Epidermal melanocyte (primary cell): ENCODE data around the gene TRPT1.

Experiments used
- DNase-seq: peaks from one replicate; pipeline ENCODE4 v3.0.0; 2011; ENCODE audit warnings: low spot score; ENCODE audit not compliant: insufficient read length

TRPT1 gene

GRCh38 chr11:64208796-64209562 lies 17.0 kb downstream of the TRPT1 start:
- no peak for DNase-seq

- no peak for DNase-seq
These were observed 17.7 kb downstream of the TRPT1 start for GRCh38 chr11:64208086-64208795.

- peak; percentile 63 for DNase-seq
These were observed 18.5 kb downstream of the TRPT1 start for GRCh38 chr11:64207256-64208085.

DNA sequence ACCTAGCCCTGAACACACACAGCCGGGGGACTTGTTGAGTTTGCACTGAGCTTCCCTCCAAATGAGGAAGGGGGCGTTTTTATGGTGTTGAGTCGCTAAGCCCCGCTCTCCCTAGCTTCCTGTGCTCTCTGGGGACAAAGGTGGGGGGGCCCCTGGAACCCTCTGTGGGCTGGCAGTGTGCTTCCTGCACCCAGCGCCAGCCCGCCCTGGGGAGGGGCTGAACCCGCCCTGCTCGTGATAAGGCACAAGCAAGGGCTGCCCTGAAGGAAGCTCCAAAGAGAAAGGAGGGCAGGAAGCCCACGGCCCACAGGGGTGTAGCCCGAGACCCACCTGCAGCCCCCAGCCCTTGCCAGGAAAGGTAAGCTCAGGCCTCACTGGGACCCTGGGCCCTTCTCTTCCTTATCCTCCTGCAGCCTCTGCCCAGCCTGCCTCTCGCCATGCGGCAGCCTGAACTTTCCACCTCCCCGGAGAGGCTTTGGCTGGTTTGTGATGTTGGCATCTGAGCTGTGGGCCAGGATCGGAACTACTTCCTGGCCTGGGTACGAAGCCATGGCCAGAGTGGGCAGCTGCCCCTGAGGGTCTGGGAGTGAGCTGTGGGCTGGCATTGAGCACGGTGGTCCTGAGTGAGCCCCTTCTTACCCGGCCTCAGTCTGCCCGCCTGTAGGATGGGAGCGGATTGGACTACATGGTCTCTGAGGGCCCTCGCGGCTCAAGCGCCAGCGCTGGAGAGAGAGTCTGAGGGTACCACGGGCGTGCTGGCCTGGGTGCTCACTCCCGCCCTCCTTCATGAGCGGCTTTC lies 19.3 kb downstream of the TRPT1 start, which contains the start of gene FERMT3:
FERMT3 (plus strand) TSS at position 265 of the 799 bp plus-strand sequence. CDS start 644 bp downstream, outside the sequence.
- no peak for DNase-seq

- DNase-seq, result peak; percentile 98
These were observed 21.5 kb downstream of the TRPT1 start for GRCh38 chr11:64204464-64204989.

- DNase-seq, result no peak
These were observed 21.9 kb downstream of the TRPT1 start for GRCh38 chr11:64204080-64204440.

DNA sequence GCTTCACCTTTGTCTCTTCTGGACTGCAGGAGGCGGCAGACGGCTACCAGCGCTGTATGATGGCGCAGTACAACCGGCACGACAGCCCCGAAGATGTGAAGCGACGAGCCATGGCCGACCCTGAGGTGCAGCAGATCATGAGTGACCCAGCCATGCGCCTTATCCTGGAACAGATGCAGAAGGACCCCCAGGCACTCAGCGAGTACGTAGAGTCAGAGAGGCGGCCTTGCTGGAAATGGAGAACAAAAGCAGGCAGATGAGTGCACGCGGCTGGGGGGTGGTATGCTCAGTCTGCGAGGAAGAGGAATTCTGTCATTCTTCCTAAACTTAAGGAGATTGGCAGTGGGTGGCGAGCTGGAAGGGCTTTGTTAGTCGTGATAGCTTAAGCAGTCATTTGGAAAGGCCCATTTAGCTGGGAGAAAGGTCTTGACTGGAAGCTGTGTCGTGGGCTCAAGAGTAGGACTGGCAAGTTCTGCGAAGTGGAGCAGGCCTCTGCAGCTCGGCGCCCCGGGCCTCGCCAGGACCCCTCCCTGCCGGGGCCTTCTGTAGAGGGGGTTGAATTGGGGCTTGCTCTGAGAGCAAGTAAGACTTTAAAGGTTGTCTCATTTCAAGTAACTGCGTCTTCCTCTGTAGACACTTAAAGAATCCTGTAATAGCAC lies 22.4 kb downstream of the TRPT1 start:
- no peak for DNase-seq

DNA sequence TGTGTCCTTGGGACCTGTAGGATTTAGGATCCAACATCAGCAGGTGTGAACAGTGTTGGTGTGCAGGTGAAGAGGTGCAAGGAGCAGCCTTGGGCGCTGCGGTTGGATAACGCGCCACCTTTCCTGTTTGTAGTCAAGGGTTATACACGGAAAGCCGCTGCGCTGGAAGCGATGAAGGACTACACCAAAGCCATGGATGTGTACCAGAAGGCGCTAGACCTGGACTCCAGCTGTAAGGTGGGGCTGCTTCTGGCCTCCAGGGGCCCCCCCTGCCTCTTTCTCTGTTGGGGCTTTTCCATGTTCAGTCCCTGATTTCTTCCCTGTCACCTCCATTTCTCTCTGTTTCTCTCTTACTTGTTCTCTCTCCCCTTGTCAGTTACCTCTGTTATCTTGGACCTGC lies 23.0 kb downstream of the TRPT1 start:
- no peak for DNase-seq

DNA sequence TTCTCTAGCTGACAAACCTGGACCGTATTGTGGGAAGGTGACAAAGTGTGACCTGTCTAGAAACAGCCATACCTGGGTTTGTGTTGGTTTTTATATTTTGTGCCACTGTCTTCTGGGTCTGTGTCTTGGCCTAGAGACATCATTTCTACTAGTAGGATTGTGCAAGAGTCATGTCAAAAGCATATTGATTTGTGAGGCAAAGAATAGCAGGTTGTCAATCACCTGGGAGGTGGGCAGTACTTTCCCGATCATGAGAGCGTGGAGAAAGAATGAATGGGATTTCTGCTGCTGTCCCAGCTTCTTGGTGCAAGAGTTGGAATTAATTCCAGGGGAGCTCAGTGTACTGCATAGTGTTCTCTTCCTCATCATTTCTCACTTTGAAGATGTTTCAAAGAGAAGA lies 24.4 kb downstream of the TRPT1 start:
- DNase-seq, result no peak

GRCh38 chr11:64198511-64198910 lies 27.5 kb downstream of the TRPT1 start:
- DNase-seq, result no peak

- peak; percentile 48 for DNase-seq
These were observed 29.4 kb downstream of the TRPT1 start for GRCh38 chr11:64196626-64197025.

GRCh38 chr11:64192434-64192833 lies 33.6 kb downstream of the TRPT1 start:
- no peak for DNase-seq

- DNase-seq, result no peak
These were observed 39.4 kb downstream of the TRPT1 start for GRCh38 chr11:64186492-64187165.

DNA sequence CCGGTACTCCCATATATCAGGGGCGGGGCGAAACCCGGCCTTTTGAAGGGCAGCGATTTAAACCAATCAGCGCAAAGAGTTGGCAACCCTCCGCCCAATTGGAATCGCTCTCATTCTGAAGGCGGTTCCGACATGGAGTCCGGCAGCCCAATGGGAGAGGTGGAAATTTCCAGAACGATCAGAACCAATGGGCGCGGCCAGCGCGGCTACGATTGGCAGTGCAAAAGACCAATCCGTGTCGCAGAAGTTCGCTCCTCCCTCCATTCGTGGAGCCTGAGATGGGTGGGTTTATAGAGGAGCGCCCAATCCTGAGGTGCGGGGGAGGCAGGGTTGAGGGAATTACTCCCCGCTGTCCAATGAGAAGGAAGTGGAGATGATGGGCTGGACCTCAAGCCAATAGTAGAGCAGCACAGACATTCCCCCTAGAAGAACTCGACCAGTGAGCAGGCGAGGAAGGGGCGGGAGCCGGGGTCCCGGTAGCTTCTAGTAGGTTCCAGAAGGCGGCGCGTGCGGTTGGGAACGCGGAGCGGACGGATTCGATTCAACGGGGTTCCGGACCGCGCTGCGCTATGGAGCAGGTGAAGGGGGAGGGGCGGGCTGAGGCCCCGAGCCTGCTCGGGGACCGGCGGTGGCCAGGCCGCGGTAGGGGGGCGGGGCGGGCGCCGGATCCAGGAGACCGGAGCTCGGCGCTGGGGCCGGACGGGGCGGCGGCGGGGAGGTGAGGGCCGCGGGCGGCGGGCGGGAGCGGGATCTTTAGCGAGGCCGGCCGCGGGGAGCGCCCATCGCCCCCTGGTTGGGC lies 40.1 kb downstream of the TRPT1 start, which contains the start of gene STIP1:
STIP1 (plus strand) TSS at position 479 of the 799 bp plus-strand sequence; CDS start at position 570, 91 bp downstream.
- peak; percentile 98 for DNase-seq

DNA sequence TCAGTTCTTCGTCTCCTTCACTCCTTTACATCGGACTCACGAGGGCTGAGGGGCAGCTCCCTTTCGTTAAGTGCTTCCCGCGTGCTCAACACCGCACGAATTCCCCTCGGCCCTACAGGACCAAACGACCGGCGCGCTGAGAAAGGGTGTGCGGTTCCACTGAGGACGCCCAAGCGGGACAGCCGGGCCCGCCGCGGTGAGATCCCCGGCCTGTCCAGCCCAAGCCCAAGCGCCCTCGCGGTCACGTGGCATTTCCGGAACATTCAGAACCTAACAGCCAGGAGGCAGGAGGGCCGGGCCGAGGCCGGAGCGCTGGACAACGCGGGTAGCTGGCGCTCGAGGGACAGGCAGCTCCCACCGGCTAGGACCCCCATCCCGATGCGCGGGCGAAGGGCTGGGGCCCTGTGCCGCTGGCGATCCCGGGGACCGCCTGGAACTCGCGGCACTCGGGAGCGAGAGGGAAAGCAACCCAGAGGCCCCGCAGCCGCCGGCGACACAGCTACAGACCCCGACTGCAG lies 40.8 kb downstream of the TRPT1 start:
- DNase-seq, result no peak

GRCh38 chr11:64183890-64184289 lies 42.1 kb downstream of the TRPT1 start:
- DNase-seq, result no peak

- DNase-seq, result peak; percentile 71
These were observed 44.2 kb downstream of the TRPT1 start for GRCh38 chr11:64181506-64182411.
